H1 (cell line): ENCODE results near the gene BCAS3. TPM values are rescaled to one million over a fixed set of nuclear protein-coding genes. Genes with fewer than 3 reads are reported as not detected.

Experiments
- CTCF ChIA-PET: fragments of 300-600 bp; sonication (Branson Sonifier 250); formaldehyde crosslinking; loops from one replicate; lab custom pipeline; 2021; ENCODE audit not compliant: partially characterized antibody; lab: Charles Lee
- POLR2A ChIA-PET: fragments of 300-600 bp; sonication (Branson Sonifier 250); formaldehyde crosslinking; loops from one replicate; lab custom pipeline; 2021; ENCODE audit warnings: inconsistent platforms; ENCODE audit not compliant: partially characterized antibody; lab: Charles Lee
- DNase-seq, 2 experiments: peaks; one replicate each; pipeline versions ENCODE4 v3.0.0 to v3.0.0-alpha.2; 2010 to 2022; ENCODE audit warnings: low spot score in 2 of 2, low read depth in 1 of 2, mixed read lengths in 1 of 2
- FAIRE-seq: peaks from 2 replicates; lab custom pipeline; 2011; peaks lifted over from hg19 to GRCh38; lab: Jason Lieb, UNC
- H2AFZ ChIP-seq: 2 replicates; pipeline ENCODE4 v1.8.1; 2012; ENCODE audit warnings: low read length, inconsistent platforms
- H2AK5ac ChIP-seq: 2 replicates; pipeline ENCODE4 v1.6.1; 2013; ENCODE audit warnings: low read depth, low read length
- H2BK120ac ChIP-seq: replicated peaks from 2 replicates; pipeline ENCODE3; 2013; ENCODE audit warnings: low read depth, low read length, inconsistent platforms
- H2BK12ac ChIP-seq: 2 replicates; pipeline ENCODE4 v1.6.1; 2013; ENCODE audit warnings: low read depth, low read length
- H2BK15ac ChIP-seq: 2 replicates; pipeline ENCODE4 v1.6.1; 2013; ENCODE audit warnings: low read length
- H2BK20ac ChIP-seq: 2 replicates; pipeline ENCODE4 v1.6.1; 2013; ENCODE audit warnings: low read length
- H2BK5ac ChIP-seq: 2 replicates; pipeline ENCODE4 v1.6.1; 2013; ENCODE audit warnings: low read depth, low read length
- H3K14ac ChIP-seq: 2 replicates; pipeline ENCODE4 v1.6.1; 2013; ENCODE audit warnings: inconsistent platforms; ENCODE audit not compliant: insufficient read length
- H3K18ac ChIP-seq: 2 replicates; pipeline ENCODE4 v1.6.1; 2013; ENCODE audit warnings: low read length; ENCODE audit errors: extremely low read depth
- H3K23ac ChIP-seq: 2 replicates; pipeline ENCODE4 v1.6.1; 2013; ENCODE audit warnings: inconsistent platforms; ENCODE audit not compliant: insufficient read length
- H3K23me2 ChIP-seq: 2 replicates; pipeline ENCODE4 v1.6.1; 2013; ENCODE audit warnings: low read depth, low read length
- H3K27ac ChIP-seq: 2 replicates; pipeline ENCODE4 v1.6.1; 2011; ENCODE audit warnings: low read depth, low read length, inconsistent platforms
- H3K27me3 ChIP-seq, 4 experiments: replicated peaks in 1 of 4; 1 replicate in 1 of 4; 2 replicates in 3 of 4; pipeline versions ENCODE4 v1.6.1 to v1.8.1; 2011 to 2013; ENCODE audit warnings: low read length in 3 of 4, mild to moderate bottlenecking in 3 of 4, inconsistent platforms in 2 of 4, mixed read lengths in 2 of 4, moderate library complexity in 1 of 4; ENCODE audit not compliant: control insufficient read depth in 3 of 4, insufficient read depth in 3 of 4; ENCODE audit errors: extremely low read depth in 1 of 4
- H3K36me3 ChIP-seq, 4 experiments: 2 replicates each; pipeline versions ENCODE4 v1.6.1 to v1.8.1; 2011 to 2013; ENCODE audit warnings: mild to moderate bottlenecking in 4 of 4, low read length in 3 of 4, moderate library complexity in 2 of 4, control low read depth in 1 of 4, inconsistent platforms in 1 of 4; ENCODE audit not compliant: insufficient read depth in 4 of 4, control insufficient read depth in 2 of 4
- H3K4ac ChIP-seq: replicated peaks from 2 replicates; pipeline ENCODE3; 2013; ENCODE audit warnings: low read length, low read depth, mixed read lengths, inconsistent platforms; ENCODE audit not compliant: insufficient read length
- H3K4me1 ChIP-seq, 4 experiments: replicated peaks in 1 of 4; 1 replicate in 1 of 4; 2 replicates in 3 of 4; pipeline versions ENCODE4 v1.6.1 to v1.8.1; 2011 to 2013; ENCODE audit warnings: low read length in 3 of 4, inconsistent platforms in 2 of 4, mixed read lengths in 1 of 4; ENCODE audit not compliant: insufficient read depth in 4 of 4, control insufficient read depth in 3 of 4
- H3K4me2 ChIP-seq, 2 experiments: 2 replicates each; pipeline versions ENCODE4 v1.6.1 to v1.8.1; 2011 to 2013; ENCODE audit warnings: low read depth in 2 of 2, low read length in 2 of 2, control low read depth in 1 of 2, inconsistent platforms in 1 of 2, mild to moderate bottlenecking in 1 of 2; ENCODE audit not compliant: insufficient read depth in 1 of 2
- H3K4me3 ChIP-seq, 4 experiments: fragments of 200-600, 300-600 bp in 1 of 4; sonication (generic), shearing (Covaris generic), sonication (Bioruptor Twin) in 1 of 4; 2 replicates each; pipeline versions ENCODE4 v1.5.1 to v1.8.1; 2011 to 2016; ENCODE audit warnings: low read length in 4 of 4, low read depth in 3 of 4, control low read depth in 2 of 4, inconsistent platforms in 2 of 4, mild to moderate bottlenecking in 2 of 4, mixed read lengths in 1 of 4, moderate library complexity in 1 of 4; ENCODE audit not compliant: insufficient read depth in 2 of 4; ENCODE audit errors: extremely low read depth in 1 of 4
- H3K56ac ChIP-seq: replicated peaks from 2 replicates; pipeline ENCODE3; 2013; ENCODE audit warnings: low read depth, mild to moderate bottlenecking, mixed read lengths, low read length, inconsistent platforms; ENCODE audit not compliant: insufficient read length
- H3K79me1 ChIP-seq: 2 replicates; pipeline ENCODE4 v1.6.1; 2013; ENCODE audit warnings: low read depth, low read length, control low read depth
- H3K79me2 ChIP-seq, 2 experiments: 2 replicates each; pipeline versions ENCODE4 v1.6.1 to v1.8.1; 2012 to 2013; ENCODE audit warnings: low read length in 2 of 2, mild to moderate bottlenecking in 2 of 2, inconsistent platforms in 1 of 2; ENCODE audit not compliant: insufficient read depth in 2 of 2, control insufficient read depth in 1 of 2
- H3K9ac ChIP-seq, 4 experiments: replicated peaks in 1 of 4; 1 replicate in 1 of 4; 2 replicates in 3 of 4; pipeline versions ENCODE4 v1.6.1 to v1.8.1; 2011 to 2013; ENCODE audit warnings: low read depth in 3 of 4, low read length in 3 of 4, control low read depth in 2 of 4, mild to moderate bottlenecking in 2 of 4, moderate library complexity in 2 of 4, inconsistent platforms in 1 of 4; ENCODE audit errors: extremely low read depth in 1 of 4
- H3K9me3 ChIP-seq, 2 experiments: 2 replicates each; pipeline versions ENCODE4 v1.6.1 to v1.8.1; 2012 to 2013; ENCODE audit warnings: mild to moderate bottlenecking in 2 of 2, moderate library complexity in 2 of 2, control low read depth in 1 of 2, inconsistent platforms in 1 of 2, low read depth in 1 of 2, low read length in 1 of 2, mixed read lengths in 1 of 2; ENCODE audit not compliant: insufficient read depth in 2 of 2
- H4K20me1 ChIP-seq, 2 experiments: replicated peaks in 1 of 2; 2 replicates each; pipeline versions ENCODE3 to v1.8.1; 2011 to 2013; ENCODE audit warnings: inconsistent platforms in 2 of 2, low read length in 2 of 2, mild to moderate bottlenecking in 1 of 2; ENCODE audit not compliant: insufficient read depth in 2 of 2, control insufficient read depth in 1 of 2
- H4K5ac ChIP-seq: 2 replicates; pipeline ENCODE4 v1.6.1; 2013; ENCODE audit warnings: low read length, low read depth, mixed read lengths, inconsistent platforms; ENCODE audit not compliant: insufficient read length
- H4K8ac ChIP-seq: 2 replicates; pipeline ENCODE4 v1.8.0; 2013; ENCODE audit warnings: mild to moderate bottlenecking, moderate library complexity, low read length, inconsistent platforms; ENCODE audit not compliant: insufficient read depth; ENCODE audit errors: extremely low read depth
- H4K91ac ChIP-seq: replicated peaks from 2 replicates; pipeline ENCODE3; 2013; ENCODE audit warnings: low read length, mixed read lengths, inconsistent platforms; ENCODE audit not compliant: insufficient read length
- CBX5 ChIP-seq: fragments of 300-800, 300-1000 bp; sonication (generic); IDR thresholded peaks from 2 replicates; pipeline ENCODE4 v1.7.1; 2016; ENCODE audit warnings: antibody characterized with exemption, low read length, low read depth
- CHD1 ChIP-seq: IDR thresholded peaks from 2 replicates; pipeline ENCODE4 v1.6.1; 2012; ENCODE audit warnings: low read depth, low read length, improper control_type of control experiment
- EGR1 ChIP-seq: IDR thresholded peaks from 2 replicates; pipeline ENCODE4 v1.6.1; 2011; ENCODE audit warnings: low read depth, low read length, borderline replicate concordance
- EZH2 ChIP-seq: fragments of 200-600 bp; sonication (generic); IDR thresholded peaks from 2 replicates; pipeline ENCODE4 v1.7.1; 2012; ENCODE audit warnings: low read depth, mild to moderate bottlenecking, moderate library complexity, low read length, inconsistent platforms; ENCODE audit not compliant: severe bottlenecking
- GTF2F1 ChIP-seq: IDR thresholded peaks from 2 replicates; pipeline ENCODE4 v1.6.1; 2012; ENCODE audit warnings: low read depth, low read length, improper control_type of control experiment, borderline replicate concordance
- HDAC2 ChIP-seq, 2 experiments: fragments of 300-600 bp in 1 of 2; sonication (generic) in 1 of 2; IDR thresholded peaks; 2 replicates each; pipeline ENCODE4 v1.6.1; 2011 to 2012; ENCODE audit warnings: low read depth in 2 of 2, low read length in 2 of 2, mild to moderate bottlenecking in 2 of 2, moderate library complexity in 2 of 2, borderline replicate concordance in 1 of 2, inconsistent platforms in 1 of 2
- KDM1A ChIP-seq: fragments of 200-600, 300-600 bp; sonication (generic); IDR thresholded peaks from 2 replicates; pipeline ENCODE4 v1.7.1; 2016; ENCODE audit warnings: mild to moderate bottlenecking, low read length, borderline replicate concordance
- RBBP5 ChIP-seq: IDR thresholded peaks from 2 replicates; pipeline ENCODE4 v1.7.1; 2012; ENCODE audit warnings: low read depth, mild to moderate bottlenecking, inconsistent platforms, low read length, moderate library complexity, borderline replicate concordance
- SAP30 ChIP-seq: fragments of 300-600 bp; sonication (generic); IDR thresholded peaks from 2 replicates; pipeline ENCODE4 v1.7.1; 2012; ENCODE audit warnings: low read length, moderate library complexity, mild to moderate bottlenecking, inconsistent platforms; ENCODE audit not compliant: insufficient read depth, insufficient replicate concordance
- SP2 ChIP-seq: IDR thresholded peaks from 2 replicates; pipeline ENCODE4 v1.6.1; 2012; ENCODE audit warnings: mild to moderate bottlenecking, low read length, inconsistent platforms
- SUZ12 ChIP-seq: fragments of 200-600 bp; sonication (generic); IDR thresholded peaks from 2 replicates; pipeline ENCODE4 v1.6.1; 2012; ENCODE audit warnings: mild to moderate bottlenecking, inconsistent platforms, low read length, moderate library complexity, mixed read lengths
- TAF7 ChIP-seq: optimal IDR thresholded peaks from 2 replicates; pipeline ENCODE3; 2011; ENCODE audit warnings: low read depth, mild to moderate bottlenecking, inconsistent platforms, low read length, moderate library complexity, borderline replicate concordance
- WGBS, 2 experiments: shearing (Covaris generic) in 1 of 2; methylation state at CpG; one replicate each; pipeline versions ENCODE4 v1.1.6 to v1.1.7; 2013 to 2015; ENCODE audit warnings: low lambda C conversion rate in 2 of 2, mixed read lengths in 2 of 2, inconsistent platforms in 1 of 2, low coverage in 1 of 2, missing lambda C conversion rate in 1 of 2; ENCODE audit not compliant: insufficient replicate concordance in 2 of 2, insufficient coverage in 1 of 2, insufficient read length in 1 of 2; ENCODE audit errors: extremely low coverage in 1 of 2, missing lambda C conversion rate in 1 of 2; 5-methylcytosine and 5-hydroxymethylcytosine counted together
- polyA plus RNA-seq, 7 experiments: library from polyadenylated mRNA; depleted of rRNA in 3 of 7; stranded (reverse) in 5 of 7; unstranded in 2 of 7; fragments of >200 nt in 5 of 7; fragments of 200-250 nt in 2 of 7; gene quantifications; 1 replicate in 5 of 7; 2 replicates in 1 of 7; 4 replicates in 1 of 7; pipeline versions ENCODE4 v1.2.1 to v1.2.3, GENCODE V29; 2011 to 2013; ENCODE audit warnings: missing spikeins in 2 of 7, mixed read lengths in 2 of 7
- total RNA-seq: library from RNA; stranded (reverse); fragmentation: NEBNext Ultra II Directional; extraction: Animal tissue kit (Norgen Biotek cat#: 25700); gene quantifications from 2 replicates; pipeline ENCODE4 v1.2.1, GENCODE V29; 2021

The BCAS3 gene
- total and polyA plus RNA-seq, 2 of the 8 experiments (the other 6 are each of a cell fraction or from before 2014, with no cell fraction given), result 9.9 to 13.3 TPM

GRCh38 chr17:61265397-61265796, 587.7 kb downstream of the BCAS3 start:
- no peaks in the 10 kb centered on the region for H3K79me1 ChIP-seq
- no peaks in the 10 kb centered on the region for H3K27me3 ChIP-seq
- no peak overlapping the region for H4K5ac ChIP-seq
- H2BK12ac ChIP-seq, result no peak overlapping the region
- no peak overlapping the region for H3K27ac ChIP-seq
- WGBS, 2 experiments, result 77% methylated on average over 2 of the region's 2 CpGs; no CpG with 5 or more reads in 1 of the 2 experiments
- H4K91ac ChIP-seq, result no peak overlapping the region
- H3K79me2 ChIP-seq, result no peaks in the 10 kb centered on the region
- no peak overlapping the region for H2AK5ac ChIP-seq
- no peaks in the 10 kb centered on the region for H4K20me1 ChIP-seq
- no peaks in the 10 kb centered on the region for H3K23me2 ChIP-seq
- H2BK5ac ChIP-seq, result no peak overlapping the region
- no peak overlapping the region for H3K56ac ChIP-seq
- no peaks in the 10 kb centered on the region for H3K9me3 ChIP-seq
- no peak for FAIRE-seq
- H2BK120ac ChIP-seq, result no peak overlapping the region
- H2BK15ac ChIP-seq, result no peak overlapping the region
- H4K8ac ChIP-seq, result no peak overlapping the region
- no peak overlapping the region for H3K4me3 ChIP-seq
- TF ChIP-seq EZH2 (no peak), SAP30 (no peak), CBX5 (no peak), HDAC2 (IDR thresholded peaks at IDR 0.05; ENCODE audit: borderline replicate concordance in 1 of 2, low read depth in 2 of 2, low read length in 2 of 2) (no peak), EGR1 (no peak), RBBP5 (no peak), GTF2F1 (no peak), TAF7 (no peak), KDM1A (no peak), SP2 (no peak), CHD1 (no peak), SUZ12 (no peak)
- no peak overlapping the region for H3K14ac ChIP-seq
- H3K4me2 ChIP-seq, result no peak overlapping the region
- no peak overlapping the region for H3K4ac ChIP-seq
- no peak overlapping the region for H2AFZ ChIP-seq
- POLR2A ChIA-PET, result no interaction called here
- H3K23ac ChIP-seq, result no peak overlapping the region
- DNase-seq, result no peak
- H3K36me3 ChIP-seq, result no peaks in the 10 kb centered on the region
- no peak overlapping the region for H2BK20ac ChIP-seq
- no peak overlapping the region for H3K18ac ChIP-seq
- H3K4me1 ChIP-seq, result no peaks in the 10 kb centered on the region
- no peak overlapping the region for H3K9ac ChIP-seq
- CTCF ChIA-PET, result interaction anchor here (0.7 kb wide), 1 partner anchor 47 kb away, joined by 3 read pairs; no protein-coding TSS in a partner anchor
